NCI-H2081 (cell line): ENCODE results near the gene DDX20.

Experiments used
- DNase-seq, 2 experiments: peaks; one replicate each; lab custom pipeline; 2025; lab: John Stamatoyannopoulos, UW

Gene DDX20, protein sequence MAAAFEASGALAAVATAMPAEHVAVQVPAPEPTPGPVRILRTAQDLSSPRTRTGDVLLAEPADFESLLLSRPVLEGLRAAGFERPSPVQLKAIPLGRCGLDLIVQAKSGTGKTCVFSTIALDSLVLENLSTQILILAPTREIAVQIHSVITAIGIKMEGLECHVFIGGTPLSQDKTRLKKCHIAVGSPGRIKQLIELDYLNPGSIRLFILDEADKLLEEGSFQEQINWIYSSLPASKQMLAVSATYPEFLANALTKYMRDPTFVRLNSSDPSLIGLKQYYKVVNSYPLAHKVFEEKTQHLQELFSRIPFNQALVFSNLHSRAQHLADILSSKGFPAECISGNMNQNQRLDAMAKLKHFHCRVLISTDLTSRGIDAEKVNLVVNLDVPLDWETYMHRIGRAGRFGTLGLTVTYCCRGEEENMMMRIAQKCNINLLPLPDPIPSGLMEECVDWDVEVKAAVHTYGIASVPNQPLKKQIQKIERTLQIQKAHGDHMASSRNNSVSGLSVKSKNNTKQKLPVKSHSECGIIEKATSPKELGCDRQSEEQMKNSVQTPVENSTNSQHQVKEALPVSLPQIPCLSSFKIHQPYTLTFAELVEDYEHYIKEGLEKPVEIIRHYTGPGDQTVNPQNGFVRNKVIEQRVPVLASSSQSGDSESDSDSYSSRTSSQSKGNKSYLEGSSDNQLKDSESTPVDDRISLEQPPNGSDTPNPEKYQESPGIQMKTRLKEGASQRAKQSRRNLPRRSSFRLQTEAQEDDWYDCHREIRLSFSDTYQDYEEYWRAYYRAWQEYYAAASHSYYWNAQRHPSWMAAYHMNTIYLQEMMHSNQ

DNA sequence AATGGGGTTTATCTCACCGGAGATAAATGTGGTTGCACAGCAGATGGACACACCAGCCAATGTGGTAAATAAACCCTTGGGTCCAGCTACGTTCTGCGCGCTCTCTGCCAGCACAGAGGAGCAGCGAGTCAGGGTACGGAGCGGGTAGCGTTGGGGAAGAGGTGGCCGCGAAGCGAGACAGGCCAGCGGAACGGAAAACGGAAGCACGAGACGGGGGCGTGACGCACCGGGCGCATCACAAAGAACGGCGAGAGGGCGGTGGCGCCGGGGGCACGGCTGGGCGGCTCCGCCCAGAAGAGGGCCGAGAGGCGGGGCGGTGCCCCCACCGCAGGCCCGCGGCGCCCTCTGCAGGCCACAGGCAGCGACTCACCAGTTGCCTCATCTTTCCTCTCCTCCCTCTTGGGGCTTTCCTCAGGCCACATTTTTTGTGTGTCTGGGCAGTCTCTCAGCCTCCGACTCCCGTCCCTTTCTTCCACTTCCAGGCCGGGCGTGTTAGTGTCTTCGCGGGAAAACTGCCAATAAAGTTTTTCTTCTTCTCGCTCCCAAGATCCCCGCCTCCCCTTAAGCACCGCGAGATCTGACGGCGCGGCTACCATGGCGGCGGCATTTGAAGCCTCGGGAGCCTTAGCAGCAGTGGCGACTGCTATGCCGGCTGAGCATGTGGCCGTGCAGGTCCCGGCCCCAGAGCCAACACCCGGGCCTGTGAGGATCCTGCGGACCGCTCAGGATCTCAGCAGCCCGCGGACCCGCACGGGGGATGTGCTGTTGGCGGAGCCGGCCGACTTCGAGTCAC, at the start of gene DDX20:
Gene DDX20, plus strand, starts transcription at position 571 of the 793 bp plus-strand sequence. Its CDS starts 24 bp downstream, at position 595.
- DNase-seq = peak; percentile 77 to 85

DNA sequence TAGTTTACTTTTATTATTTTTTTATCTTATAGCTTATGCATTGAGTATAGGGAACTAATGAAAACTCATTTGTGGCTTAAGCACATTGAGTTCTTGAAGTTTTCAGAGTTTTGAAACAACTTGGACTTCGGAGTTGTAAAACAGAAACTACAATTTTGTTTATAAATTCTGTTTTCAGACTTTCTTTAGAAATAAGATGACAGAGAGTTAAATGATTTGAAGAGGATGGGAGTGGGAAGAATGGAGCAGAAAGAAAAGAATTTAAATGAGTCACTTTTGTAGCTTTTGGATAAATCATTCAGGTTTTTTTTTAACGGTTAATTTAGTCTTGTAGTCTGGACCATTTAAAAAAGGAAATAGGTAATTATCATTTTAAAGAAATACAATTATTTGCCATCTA, 48.8 kb upstream of the DDX20 start:
- no peak for DNase-seq

DNA sequence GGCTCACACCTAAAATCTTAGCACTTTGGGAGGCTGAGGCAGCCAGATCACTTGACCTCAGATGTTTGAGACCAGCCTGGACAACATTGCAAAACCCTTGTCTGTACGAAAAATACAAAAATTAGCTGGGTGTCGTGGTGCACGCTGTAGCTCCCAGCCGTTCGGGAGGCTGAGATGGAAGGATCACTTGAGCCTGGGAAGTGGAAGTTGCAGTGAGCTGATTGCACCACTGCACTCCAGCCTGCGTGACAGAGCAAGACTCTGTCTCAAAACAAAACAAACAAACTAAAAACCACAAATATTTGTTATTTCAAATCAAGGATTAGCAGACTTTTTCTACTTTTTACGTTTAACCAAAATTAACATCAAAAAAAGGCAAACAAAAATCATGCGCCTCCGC, 47.8 kb upstream of the DDX20 start:
- no peak for DNase-seq

- no peak for DNase-seq
These were observed 45.7 kb upstream of the DDX20 start for GRCh38 chr1:111709986-111710385.

GRCh38 chr1:111716333-111716732, 39.4 kb upstream of the DDX20 start:
- DNase-seq = no peak

GRCh38 chr1:111717450-111717849, 38.3 kb upstream of the DDX20 start:
- no peak for DNase-seq

- DNase-seq = no peak
These were observed 36.6 kb upstream of the DDX20 start for GRCh38 chr1:111719135-111719534.

GRCh38 chr1:111719674-111720132, 36.0 kb upstream of the DDX20 start:
- DNase-seq = no peak

- DNase-seq = no peak
These were observed 35.3 kb upstream of the DDX20 start for GRCh38 chr1:111720274-111720976.

GRCh38 chr1:111720977-111721786, 34.5 kb upstream of the DDX20 start:
- DNase-seq = no peak

- DNase-seq = no peak
These were observed 32.5 kb upstream of the DDX20 start for GRCh38 chr1:111723091-111723806.

DNA sequence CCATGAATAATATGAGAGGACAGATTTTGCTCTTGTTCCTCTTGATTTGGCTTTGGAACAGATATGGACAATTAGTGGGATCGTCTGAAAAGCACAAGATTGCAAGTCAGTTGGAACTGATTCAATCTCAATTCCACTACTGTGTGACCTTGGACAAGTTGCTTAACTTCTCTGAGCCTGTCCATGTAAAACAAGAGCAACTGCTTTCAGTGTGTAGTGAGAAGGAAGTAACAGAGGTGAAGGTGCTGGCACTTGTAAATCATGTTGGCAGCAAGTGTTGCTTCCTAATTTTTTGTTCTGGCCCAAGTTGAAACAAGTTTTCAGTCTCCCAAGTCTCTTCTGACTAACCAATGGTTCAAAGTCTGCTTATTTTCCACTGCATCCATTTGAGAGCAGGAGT, 31.8 kb upstream of the DDX20 start:
- DNase-seq = no peak

DNA sequence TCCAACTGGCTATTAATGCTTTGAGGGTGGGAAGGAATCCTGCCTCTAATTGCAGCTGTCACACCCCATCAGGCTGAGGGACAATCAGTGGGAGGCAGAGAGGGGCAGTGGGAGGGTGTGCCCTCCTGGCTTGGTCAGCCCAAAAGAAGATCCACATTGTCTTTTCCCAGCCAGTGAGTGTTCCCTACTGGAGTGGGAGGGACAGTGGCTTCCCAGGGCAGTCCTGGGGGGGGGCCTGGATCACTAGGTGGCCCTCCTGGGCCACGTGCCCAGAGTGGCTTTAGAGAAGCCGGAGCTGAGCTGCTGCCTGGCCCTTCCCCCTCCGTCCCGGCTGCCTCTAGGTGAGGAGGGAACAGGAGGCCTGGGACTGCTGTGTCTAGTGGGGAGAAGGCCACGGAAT, 30.5 kb upstream of the DDX20 start:
- peak in 1 of 2 experiments; percentile 6 for DNase-seq

GRCh38 chr1:111727056-111727455, 28.6 kb upstream of the DDX20 start:
- no peak for DNase-seq

- DNase-seq = no peak
These were observed 26.3 kb upstream of the DDX20 start for GRCh38 chr1:111729271-111729921.

- DNase-seq = no peak
These were observed 25.6 kb upstream of the DDX20 start for GRCh38 chr1:111729946-111730681.

DNA sequence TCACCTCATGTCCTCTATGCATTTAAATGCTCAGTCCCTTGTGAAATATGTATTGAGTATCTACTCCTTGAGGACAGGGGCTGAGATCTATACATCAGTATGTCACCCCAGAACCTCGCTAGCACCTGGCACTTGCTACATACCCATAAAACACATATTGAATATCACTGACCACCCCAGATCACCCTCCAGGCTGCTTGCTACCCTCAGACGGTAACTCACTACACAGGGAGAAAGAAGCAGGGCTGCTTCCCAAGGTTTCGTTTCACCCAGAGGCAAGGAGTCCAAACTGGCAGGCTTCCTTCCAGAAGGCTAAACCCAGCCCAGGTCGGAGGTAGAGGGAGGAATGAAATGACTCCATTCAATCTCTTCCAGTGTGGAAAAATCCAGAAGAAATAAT, 25.0 kb upstream of the DDX20 start:
- DNase-seq = no peak

- DNase-seq = no peak
These were observed 23.7 kb upstream of the DDX20 start for GRCh38 chr1:111731956-111732355.

DNA sequence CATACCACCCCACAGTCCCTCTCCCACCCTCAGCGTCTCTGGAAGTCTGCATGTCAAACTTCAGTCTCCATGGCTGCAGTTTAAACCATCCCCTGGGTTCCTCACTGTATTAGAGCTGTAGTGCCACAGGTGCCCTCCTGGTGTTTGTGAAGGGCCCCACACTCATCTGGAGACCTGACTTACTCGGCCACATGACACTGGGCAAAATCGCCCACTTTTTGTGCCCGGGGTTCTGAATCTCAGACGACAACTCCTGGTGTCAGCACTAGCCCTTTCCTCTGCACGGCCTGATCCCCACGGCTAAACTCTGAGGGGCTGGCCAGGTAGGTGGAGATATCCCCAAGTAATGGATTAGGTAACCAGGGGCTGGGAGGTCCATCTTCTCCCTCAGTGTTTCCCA, 23.0 kb upstream of the DDX20 start:
- no peak for DNase-seq
